NCI-H146 treated with DMSO at 0.1 percent for 48 hours (cell line): ENCODE data around the gene YIF1B.
A peak's percentile ranks its signal among the peaks of the same experiment; 100 is the strongest.
"Not testable (repeated sequence)": the region's sequence is repeated elsewhere in the genome, so short reads cannot be mapped to it uniquely, and the experiment has no call there.

Source experiments
- DNase-seq: peaks from one replicate; lab custom pipeline; 2025; ENCODE audit not compliant: unreplicated experiment; lab: John Stamatoyannopoulos, UW

Gene YIF1B

DNA sequence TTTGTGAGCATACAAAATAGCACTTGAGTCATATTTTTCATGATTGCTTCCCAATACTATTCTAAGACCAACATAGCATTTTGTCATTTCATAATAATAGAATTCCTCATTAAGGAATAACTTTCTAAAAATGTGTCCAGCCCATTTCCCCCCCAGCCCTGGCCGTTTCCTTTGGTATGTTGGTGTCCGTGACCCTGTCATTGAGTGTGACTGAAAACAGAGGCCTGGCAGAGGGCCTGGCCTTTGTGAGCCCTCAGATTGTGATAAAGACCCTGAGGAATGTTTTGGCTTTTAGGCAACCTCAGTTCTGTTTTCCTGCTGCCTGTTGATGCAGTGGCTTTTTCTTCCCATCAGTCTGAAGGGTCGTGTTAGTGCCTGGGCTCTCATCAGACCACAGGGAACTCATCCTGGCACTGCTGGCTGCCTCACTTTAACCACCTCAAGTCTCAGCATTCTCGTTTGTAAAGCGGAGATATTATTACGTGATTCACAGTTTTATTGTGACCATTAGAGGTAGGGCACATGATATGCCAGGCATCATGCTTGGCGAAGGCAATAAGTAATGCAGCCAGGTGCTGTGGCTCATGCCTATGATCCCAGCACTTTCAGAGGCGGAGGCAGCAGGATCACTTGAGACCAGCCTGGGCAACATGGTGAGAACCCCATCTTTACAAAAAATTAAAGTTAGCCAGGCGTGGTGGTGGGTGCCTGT lies 37.6 kb downstream of the YIF1B start:
- no peak for DNase-seq

DNA sequence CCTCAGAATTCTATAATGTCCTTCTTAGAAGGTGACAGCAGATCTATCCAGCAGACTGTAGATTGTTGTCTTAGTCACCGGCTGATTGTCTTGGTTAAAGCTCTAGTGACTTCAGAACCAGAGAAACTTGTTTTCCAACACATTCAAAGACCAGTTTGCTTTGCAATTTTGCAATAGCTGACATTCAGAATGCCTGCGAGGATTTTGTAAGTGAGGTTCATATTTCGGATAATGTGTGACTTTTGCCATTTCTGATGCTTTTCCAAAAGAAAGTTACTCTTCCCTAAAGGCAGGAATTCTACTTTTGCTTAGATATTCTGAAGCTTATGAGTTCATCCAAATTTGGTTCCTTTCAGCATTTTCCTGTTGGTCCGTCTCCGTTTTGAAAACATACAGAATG lies 38.2 kb downstream of the YIF1B start:
- no peak for DNase-seq

DNA sequence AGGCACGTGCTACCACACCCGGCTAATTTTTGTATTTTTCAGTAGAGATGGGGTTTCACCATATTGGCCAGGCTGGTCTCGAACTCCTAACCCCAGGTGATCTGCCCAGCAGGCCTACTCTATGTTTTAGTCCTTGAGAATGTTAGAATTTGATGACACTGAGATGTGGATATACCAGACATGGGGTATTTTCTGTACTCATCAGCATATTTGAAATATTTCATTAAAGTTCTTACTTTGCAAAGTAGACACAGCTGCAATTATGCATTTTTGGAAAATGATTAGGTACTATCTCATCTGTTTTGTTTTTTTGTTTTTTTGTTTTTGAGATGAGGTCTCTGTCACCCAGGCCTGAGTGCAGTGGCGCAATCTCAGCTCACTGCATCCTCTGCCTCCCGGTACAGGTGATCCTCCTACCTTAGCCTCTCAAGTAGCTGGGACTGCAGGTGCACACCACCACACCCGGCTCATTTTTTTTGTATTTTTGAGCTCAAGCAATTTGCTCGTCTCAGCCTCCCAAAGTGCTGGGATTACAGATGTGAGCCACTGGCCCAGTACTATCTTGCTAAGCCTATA lies 38.7 kb downstream of the YIF1B start:
- DNase-seq: no peak

DNA sequence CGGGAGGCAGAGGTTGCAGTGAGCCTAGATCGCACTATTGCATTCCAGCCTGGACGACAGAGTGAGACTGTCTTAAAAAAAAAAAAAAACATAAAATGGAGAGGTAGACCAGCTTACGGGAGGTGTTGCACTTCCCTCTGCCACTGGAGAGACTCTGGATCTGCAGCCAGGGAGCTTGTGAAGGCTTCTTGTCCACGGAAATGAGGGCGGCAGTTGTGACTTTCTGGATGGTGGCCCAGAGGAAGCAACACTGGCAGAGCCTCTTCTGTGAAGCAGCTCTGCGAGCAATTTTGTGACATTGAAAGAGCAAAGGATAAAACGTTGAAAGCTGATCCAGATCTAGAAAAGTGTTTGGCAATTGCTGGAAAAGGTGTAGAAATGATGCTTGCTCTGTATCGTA lies 41.0 kb downstream of the YIF1B start:
- DNase-seq: no peak

DNA sequence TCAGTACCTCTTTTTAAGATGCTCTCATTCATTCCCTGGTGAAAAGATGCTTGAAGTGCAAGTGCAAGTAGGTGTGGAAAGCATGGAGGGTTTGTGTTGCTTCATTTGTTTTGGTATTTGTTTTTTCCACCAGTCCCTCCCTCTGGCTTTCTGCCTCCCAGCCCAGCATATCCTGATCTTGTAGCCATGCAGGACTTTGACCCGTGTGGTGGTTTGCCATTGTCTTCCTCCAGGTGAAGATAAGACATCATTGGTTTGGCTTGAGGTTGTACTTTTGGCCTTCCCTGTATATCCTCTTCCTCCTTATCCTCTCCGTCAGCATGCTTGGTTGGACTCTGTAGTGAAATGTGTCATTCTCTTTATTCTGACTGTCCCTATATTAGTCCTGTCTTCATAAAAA lies 42.2 kb downstream of the YIF1B start:
- DNase-seq: no peak

DNA sequence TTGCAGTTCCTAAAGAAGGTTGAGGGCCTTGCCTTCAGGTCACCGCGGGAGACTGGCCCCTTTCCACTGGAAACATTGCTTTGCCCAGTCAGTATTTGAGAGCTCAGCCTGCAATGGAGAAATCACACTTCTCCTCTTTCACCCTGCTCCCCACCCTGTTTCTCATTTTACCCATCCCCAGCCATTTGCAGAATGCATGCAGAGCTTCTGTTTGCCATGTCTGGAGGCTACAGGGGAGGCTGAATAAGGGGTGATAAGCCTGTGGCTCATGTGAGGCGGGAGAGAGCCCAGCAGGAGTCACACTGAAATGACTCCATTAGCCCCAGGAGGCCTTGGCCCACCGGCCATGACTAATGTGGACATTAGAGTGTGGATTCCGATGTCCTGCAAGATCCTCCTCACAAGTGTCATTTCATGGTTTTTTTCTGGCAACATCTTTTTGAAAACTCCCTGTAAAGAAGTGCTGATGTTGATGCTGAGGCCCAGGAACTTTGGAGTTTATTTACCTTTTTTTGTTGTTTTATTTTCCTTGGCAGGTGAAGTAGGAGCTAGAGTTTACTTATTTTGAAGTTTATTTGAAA lies 45.1 kb downstream of the YIF1B start:
- DNase-seq: peak; percentile 83

DNA sequence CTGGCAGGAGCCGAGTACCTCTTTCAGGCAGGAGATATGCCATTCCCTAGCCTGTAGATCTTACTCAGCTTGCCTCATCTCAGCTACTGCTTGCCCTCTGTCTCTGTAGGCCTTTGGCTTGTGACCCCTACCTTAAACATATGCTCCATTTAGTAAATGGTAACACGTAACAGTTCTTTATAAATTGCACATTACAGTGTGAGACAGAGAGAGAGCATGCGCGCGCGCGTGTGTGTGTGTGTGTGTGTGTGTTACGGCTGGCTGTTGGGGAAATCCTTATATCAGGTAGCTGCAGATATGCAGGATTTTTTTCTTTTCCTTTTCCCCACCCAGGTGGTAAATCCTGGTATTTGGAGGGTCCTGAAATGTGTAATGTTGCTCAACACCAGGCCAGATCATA lies 47.2 kb downstream of the YIF1B start:
- no peak for DNase-seq

DNA sequence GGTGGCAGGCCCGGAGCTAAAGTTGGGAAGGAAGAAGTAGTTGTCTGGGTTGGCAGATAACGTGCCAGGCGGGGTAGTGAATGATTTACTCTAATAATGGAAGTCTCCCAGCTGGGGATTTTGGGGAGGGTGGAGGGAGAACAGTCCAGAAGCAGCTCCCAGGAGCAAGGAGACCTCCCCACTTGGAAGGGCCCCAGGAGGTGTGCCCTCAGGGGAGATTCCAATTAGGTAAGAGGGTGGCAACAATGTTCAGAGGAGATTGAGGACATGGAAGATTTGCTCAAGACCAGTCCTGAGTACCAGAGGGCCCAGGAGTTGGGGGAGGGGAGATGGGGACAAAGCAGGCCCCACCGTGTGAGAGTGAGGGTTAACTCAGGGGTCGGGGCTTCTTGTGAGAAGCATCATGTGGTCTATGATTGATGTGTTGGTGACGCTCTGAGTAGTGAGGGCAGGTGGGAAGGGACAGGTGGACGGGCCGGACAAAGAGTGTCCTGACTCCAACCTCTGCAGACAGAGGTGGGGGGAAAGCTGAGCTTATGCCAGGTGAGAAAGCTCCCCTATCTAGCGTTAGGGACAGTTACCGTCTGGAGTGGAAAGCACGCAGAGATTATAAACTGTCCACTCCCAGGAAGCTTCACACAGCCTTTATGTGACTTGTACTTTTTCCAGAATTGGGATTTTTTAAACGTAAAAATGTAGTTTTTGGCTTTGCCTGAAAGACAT lies 47.8 kb downstream of the YIF1B start:
- DNase-seq: no peak

DNA sequence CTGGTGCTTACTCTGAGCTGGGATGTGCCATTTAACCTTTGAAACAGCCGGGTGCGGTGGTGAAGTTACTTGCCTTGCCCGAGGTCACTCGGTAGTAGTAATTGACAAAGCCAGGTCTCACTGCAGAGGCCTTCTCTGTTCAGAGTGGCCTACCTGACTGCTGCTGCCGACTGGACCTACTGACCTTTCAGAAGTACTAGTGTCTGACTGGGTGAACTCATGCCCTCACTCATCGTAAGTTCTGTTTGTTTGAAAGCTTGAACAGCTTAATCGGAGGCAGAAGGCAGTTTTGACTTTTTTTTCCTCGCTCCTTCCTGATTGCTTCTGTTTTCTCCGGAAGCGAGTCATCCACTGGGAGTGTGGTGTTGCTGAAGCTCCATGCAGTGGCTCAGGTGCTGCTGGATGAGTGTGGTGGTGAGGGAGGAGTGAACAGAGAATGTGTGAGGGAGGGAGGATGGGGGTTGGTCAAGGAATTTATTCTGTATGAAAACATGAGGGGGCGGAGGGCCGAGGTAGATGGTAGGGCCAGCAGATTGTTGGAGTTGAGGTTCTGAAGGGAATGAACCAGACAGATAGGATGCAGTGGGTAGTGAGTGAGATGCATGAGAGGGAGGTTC lies 48.7 kb downstream of the YIF1B start:
- DNase-seq: no peak

DNA sequence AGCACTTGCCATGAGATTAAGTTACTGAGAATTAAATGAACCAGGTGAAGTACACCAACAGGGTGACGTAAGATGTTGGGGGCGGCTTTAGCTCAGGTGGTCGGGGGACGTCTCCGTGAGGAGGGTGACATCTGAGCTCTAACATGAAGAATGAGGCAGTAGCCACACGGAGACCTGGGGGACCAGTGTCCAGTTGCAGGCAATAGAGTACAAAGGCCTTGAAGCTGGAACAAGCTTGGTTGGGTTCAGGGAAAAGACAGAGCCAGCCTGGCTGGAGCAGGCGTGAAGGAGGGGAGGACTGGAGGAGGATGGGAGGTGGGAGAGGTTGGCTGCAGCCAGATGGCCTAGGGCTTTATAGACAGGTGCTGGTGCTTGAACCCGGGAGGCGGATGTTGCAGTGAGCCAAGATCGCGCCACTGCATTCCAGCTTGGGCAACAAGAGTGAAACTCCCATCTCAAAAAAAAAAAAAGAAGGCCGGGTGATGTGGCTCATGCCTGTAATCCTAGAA lies 49.8 kb downstream of the YIF1B start:
- DNase-seq: no peak

DNA sequence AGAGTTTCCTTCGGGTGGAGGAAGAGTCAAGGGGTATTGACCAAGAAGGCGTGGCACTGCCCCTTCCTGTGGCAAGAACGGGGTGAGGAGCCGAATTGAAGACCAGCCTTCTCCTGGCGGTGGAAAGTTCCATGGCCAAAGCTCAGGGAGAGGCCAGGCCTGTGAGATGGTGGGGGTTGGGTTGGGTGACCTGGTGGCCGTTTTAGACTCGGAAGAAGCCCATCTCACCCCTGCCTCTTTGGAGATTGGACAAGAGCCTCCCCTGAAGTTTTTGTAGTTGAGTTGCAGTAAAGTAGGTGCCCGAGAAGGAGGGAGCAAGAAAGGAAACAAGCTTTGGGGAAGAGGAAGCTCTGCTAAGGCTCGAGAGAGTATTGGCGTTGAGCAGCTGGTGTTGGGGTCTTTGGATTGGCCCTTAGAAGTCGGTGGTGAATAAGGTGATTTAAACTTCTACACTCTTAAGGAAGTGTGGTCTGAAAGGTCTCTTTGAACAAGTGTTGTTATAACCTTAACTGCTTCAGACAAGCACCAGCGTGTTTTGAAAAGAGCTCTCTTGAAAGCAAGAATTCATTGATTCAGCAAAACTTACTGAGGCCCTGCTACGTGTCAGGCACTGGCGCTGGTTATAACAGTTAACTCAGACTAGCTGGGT lies 50.4 kb downstream of the YIF1B start:
- DNase-seq: peak; percentile 18

DNA sequence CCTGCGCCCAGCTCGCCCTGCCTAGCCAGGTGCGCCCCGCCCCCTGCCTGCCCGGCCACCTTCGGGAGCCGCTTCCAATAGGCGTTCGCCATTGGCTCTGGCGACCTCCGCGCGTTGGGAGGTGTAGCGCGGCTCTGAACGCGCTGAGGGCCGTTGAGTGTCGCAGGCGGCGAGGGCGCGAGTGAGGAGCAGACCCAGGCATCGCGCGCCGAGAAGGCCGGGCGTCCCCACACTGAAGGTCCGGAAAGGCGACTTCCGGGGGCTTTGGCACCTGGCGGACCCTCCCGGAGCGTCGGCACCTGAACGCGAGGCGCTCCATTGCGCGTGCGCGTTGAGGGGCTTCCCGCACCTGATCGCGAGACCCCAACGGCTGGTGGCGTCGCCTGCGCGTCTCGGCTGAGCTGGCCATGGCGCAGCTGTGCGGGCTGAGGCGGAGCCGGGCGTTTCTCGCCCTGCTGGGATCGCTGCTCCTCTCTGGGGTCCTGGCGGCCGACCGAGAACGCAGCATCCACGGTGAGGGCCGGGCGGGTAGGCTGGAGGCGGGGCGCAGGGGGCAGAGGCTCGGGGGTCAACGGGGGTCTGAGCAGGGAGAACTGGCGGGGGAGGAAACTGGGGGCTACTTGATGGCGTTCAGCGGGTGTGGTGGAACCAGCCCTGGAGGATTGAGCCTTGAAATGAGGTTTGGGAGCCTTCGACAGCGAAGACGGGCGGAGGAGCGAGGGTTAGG lies 51.1 kb downstream of the YIF1B start, which contains the start of gene SPINT2:
TSS of gene SPINT2 (plus strand) at position 88 of the 727 bp plus-strand sequence. CDS start at position 408, 320 bp downstream.
- no peak for DNase-seq

DNA sequence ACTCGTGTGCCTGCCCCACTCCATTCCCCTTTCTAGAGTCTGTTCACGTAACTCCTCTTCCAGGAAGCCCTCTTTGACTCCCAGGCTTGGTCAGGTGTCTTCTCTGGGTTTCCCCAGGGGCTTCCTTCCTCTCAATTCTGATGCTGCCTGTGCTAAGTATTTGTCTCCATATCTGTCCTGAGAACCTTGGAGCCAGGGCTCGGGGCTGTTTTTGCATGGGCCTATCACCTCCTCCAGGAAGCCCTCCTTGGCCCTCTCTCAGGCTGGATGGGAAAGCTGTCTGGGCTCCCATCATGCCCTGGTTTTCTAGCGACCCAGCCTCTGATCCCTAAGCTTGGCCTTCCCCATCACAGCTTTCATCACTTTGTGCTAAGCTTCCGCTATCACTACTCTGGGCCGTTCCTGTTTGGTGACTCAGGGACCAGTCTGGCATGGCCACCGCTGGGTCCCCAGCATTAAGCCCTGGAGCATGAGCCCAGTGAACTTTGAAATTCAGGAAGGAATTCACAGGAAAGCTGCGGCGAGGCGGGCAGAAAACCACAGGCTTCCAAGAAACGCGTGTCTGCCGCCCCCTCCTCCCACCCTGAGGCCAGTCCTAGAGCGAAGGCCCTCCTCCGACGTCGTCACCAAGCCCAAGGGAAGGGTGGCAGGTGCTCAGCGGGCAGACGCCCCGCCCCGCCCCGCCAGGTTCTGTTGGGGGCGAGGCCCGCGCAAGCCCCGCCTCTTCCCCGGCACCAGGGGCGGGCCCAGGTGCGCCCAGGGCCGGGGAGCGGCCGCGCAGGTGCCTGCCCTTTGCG lies 51.9 kb downstream of the YIF1B start:
- DNase-seq: peak; percentile 94

DNA sequence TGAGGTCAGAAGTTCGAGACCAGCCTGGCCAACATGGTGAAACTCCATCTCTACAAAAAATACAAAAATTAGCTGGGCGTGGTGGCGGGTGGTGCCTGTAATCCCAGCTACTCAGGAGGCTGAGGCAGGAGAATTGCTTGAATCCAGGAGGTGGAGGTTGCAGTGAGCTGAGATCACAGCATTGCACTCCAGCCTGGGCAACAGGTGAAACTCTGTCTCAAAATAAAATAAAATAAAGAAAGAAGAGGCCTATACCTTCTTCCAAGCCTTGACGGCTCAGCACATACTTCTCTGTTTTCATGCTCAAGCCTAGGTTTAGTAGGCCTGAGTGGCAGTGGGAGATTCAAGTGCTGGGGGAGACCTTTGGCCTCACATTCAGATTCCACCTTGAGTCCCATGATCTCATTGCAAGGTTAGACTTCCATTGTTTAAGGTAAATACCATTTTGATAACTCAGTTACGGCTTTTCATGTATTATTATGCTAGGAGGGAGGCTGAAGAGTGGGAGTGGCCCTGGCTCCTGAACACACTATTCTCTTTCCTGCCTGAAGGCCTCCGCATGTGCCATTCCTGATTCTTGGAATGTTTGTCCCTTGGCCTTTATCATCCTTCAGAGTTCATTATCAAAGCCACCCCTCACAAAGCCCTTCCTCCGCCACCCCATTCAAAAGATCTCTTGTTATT lies 53.0 kb downstream of the YIF1B start:
- no peak for DNase-seq

DNA sequence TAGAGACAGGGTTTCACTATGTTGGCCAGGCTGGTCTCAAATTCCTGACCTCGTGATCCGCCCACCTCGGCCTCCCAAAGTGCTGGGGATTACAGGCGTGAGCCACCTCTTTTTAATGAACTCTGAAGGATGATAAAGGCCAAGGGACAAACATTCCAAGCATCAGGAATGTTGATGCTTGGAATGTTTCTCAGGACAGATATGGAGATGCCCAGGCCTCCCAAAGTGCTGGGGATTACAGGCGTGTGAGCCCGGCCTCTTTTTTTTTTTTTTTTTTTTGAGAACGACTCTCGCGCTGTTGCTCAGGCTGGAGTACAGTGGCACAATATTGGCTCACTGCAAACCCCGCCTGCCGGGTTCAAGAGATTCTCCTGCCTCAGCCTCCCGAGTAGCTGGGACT lies 53.8 kb downstream of the YIF1B start:
- not testable (repeated sequence) for DNase-seq

DNA sequence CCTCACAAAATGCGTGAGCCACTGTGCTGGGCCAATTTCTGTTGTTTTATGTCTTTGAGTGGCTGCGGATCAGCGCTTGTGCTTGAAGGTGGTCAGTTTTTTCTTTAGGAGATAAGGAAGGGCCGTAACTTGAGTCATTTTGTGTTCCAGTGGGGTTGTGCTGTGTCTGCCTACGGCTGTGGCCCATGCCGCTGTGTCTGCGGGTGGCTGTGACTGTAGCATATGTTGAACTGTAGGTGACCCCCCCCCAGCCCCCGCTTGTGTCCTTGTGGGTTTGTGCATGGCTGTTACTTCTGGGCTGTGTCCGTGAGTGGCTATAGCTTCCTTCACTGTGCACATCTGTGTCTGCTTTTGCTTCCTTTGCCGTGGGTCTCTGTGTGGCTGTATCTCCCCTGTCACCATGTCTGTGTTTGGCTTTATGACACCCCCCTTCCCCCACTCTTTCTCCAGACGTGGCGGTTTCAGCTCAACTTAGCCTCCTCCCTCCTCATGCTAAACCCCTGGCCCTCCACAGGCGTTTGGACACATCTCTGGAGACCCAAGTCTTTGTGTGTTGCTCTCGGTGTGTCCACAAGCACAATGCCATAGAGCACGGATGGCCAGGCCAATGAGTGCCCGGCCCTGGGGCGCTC lies 60.2 kb downstream of the YIF1B start:
- no peak for DNase-seq

DNA sequence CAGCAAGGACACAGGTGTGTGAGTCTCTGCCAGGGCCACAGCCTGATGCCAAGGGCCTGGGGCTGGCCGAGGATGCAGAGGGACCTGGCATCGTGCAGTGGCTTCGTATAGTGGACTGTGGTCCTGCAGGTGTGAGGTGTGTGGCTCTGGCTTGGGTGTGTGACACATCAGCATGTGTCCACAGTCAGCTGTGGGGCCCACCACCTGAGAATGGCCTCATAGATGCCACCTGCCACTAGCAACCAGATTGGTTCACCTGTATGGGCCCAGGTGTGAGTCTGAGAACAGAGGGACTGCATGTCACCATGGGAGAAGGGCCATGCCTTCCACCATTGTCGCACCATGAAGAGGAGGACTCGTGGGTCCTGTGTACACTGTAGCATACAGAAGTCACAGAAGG lies 62.0 kb downstream of the YIF1B start:
- DNase-seq: no peak
